HG03439 (cell line): ENCODE results near the gene MRGPRX2.

Experiments
- ATAC-seq: cut with Tn5 transposase; IDR thresholded peaks from one replicate; pipeline ENCODE4 v1.9.1; 2021; ENCODE audit warnings: mild to moderate bottlenecking, moderate library complexity; ENCODE audit not compliant: unreplicated experiment

MRGPRX2 gene

DNA sequence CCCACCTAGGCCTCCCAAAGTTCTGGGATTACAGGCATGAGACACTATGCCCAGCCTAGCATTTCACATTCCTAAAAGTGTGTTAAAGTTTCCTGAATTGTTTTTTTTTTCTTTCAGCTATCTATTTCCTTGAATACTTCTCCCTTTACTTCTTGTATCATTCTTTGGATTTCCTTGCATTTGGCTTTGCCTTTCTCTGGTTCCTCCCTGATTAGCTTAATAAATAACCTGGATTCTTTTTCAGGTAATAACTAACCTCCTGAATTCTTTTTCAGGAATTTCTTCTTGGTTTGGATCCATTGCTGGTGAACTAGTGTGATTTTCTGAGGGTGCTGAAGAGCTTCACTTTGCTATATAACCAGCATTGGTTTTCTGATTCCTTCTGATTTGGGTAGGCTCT is 47.9 kb downstream of the MRGPRX2 start:
- no peak for ATAC-seq
